Kidney (tissue), 14 donors: Measurements from ENCODE around the gene BNC2. TPM values are rescaled to one million over a fixed set of nuclear protein-coding genes. Genes with fewer than 3 reads are reported as not detected.

Source experiments
- DNase-seq, 5 donors: peaks; one replicate each; pipeline ENCODE4 v3.0.0-alpha.2; 2013 to 2020
- FAIRE-seq: peaks from 2 replicates; lab custom pipeline; 2012; peaks lifted over from hg19 to GRCh38; lab: Jason Lieb, UNC
- H3K27ac ChIP-seq, 2 donors: one replicate each; pipeline ENCODE4 v1.7.0; 2013; ENCODE audit warnings: low read depth in 2 of 2, low read length in 2 of 2, inconsistent platforms in 1 of 2
- H3K27me3 ChIP-seq: one replicate; pipeline ENCODE4 v1.7.1; 2013; ENCODE audit warnings: low read length, inconsistent platforms; ENCODE audit not compliant: control insufficient read depth, insufficient read depth
- H3K36me3 ChIP-seq, 3 donors: one replicate each; pipeline versions ENCODE4 v1.7.0 to v1.7.1; 2013; ENCODE audit warnings: low read length in 3 of 3, control low read depth in 1 of 3, inconsistent platforms in 1 of 3; ENCODE audit not compliant: insufficient read depth in 3 of 3, control insufficient read depth in 2 of 3
- H3K4me1 ChIP-seq, 3 donors: one replicate each; pipeline versions ENCODE4 v1.7.0 to v1.7.1; 2013; ENCODE audit warnings: low read length in 3 of 3, inconsistent platforms in 1 of 3, low read depth in 1 of 3; ENCODE audit not compliant: control insufficient read depth in 2 of 3, insufficient read depth in 2 of 3
- H3K4me3 ChIP-seq, 3 donors: one replicate each; pipeline versions ENCODE4 v1.7.0 to v1.8.1; 2013; ENCODE audit warnings: low read length in 3 of 3, control low read depth in 1 of 3, inconsistent platforms in 1 of 3
- H3K9ac ChIP-seq, 3 donors: one replicate each; pipeline versions ENCODE4 v1.7.0 to v1.7.1; 2013; ENCODE audit warnings: low read length in 3 of 3, control low read depth in 1 of 3, inconsistent platforms in 1 of 3
- H3K9me3 ChIP-seq, 3 donors: one replicate each; pipeline versions ENCODE4 v1.7.0 to v1.7.1; 2013; ENCODE audit warnings: low read length in 3 of 3, control low read depth in 1 of 3, inconsistent platforms in 1 of 3; ENCODE audit not compliant: control insufficient read depth in 2 of 3, insufficient read depth in 1 of 3
- CTCF ChIP-seq: IDR thresholded peaks from 3 replicates; pipeline ENCODE4 v1.5.1; 2012; ENCODE audit warnings: mild to moderate bottlenecking, moderate library complexity, borderline replicate concordance; ENCODE audit not compliant: insufficient read depth; ENCODE audit errors: extremely low read depth
- intact Hi-C: fragments of 100-400 bp; cut with DNase I; formaldehyde crosslinking; loops from one replicate; pipeline ENCODE4 v1.11.1; 2022
- polyA plus RNA-seq: library from polyadenylated mRNA; stranded (reverse); fragments of 350-450 nt; fragmentation: Illumina TruSeq; extraction: RNeasy Lipid Tissue Mini Kit (QIAGEN cat#74804); gene quantifications from one replicate; pipeline ENCODE4 v1.2.3, GENCODE V29; 2014; ENCODE audit warnings: low read depth, low replicate concordance; ENCODE audit not compliant: insufficient read depth
- total RNA-seq: library from RNA; stranded (reverse); fragmentation: NEBNext Ultra II Directional; extraction: Animal tissue kit (Norgen Biotek cat#: 25700); gene quantifications from one replicate; pipeline ENCODE4 v1.2.1, GENCODE V29; 2021
- donor health status: control.
- donor health status: control.
- donor health status: control.
- donor health status: control.
- donor health status: control.
- donor health status: DM: yes; HTN: yes; CAD: no.
- donor health status: Normal renal cell carcinoma (clear cell type).

The BNC2 gene
- total and polyA plus RNA-seq, 2 donors from 2014 or later, result 5.4 to 37.9 TPM

DNA sequence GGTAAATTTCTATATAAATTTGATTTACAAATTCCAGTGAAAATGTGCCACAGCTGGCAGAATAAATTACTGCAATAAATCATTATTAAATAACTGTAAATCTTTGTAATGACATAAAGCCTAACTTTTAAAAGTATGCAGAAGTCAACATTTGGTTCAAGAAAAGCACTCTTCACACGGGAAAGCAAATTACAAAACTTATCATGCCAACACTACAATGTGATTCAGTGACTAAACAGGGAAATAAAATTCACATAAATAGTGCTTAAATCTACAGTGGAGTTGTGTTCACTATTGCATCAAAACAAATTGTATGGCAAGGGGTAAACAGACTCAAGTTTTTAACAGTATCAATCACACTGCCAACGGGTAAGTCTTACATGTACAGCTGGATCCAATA is 117.2 kb downstream of the BNC2 start:
- no peak for FAIRE-seq
- intact Hi-C loops, result no loop called here
- Histone ChIP-seq H3K4me3 (no peak overlapping the region), H3K36me3 (no peaks in the 10 kb centered on the region), H3K4me1 (no peaks in the 10 kb centered on the region), H3K9me3 (no peaks in the 10 kb centered on the region), H3K9ac (no peak overlapping the region), H3K27me3 (no peaks in the 10 kb centered on the region), H3K27ac (no peak overlapping the region)
- no peak for TF ChIP-seq CTCF
- no peak for DNase-seq

DNA sequence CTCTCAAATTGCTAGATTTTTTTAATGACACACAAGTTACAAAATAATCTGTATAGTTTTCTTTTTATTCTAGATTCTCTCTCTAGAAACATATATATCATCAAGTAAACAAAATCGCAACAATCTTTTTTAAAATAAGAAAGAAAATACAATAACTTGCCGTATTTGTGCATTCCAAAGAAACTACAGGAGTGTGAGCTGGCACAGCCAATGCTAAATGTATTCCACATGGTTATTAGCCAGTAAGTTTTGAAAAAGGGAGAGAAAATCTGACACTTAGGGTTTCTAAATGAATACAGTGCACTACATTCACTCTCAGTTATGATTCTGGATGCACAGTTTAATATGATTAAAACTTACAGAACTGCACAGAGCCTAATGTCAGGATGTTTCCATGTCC is 117.9 kb downstream of the BNC2 start:
- H3K36me3 ChIP-seq, result no peaks in the 10 kb centered on the region
- TF ChIP-seq CTCF, result no peak
- no peak for FAIRE-seq
- intact Hi-C loops, result no loop called here
- no peak overlapping the region for H3K9ac ChIP-seq
- DNase-seq, result no peak
- H3K9me3 ChIP-seq, result no peaks in the 10 kb centered on the region
- H3K4me1 ChIP-seq, result no peaks in the 10 kb centered on the region
- no peak overlapping the region for H3K4me3 ChIP-seq
- H3K27ac ChIP-seq, result no peak overlapping the region
- H3K27me3 ChIP-seq, result no peaks in the 10 kb centered on the region

GRCh38 chr9:16750553-16750952 is 119.9 kb downstream of the BNC2 start:
- no peaks in the 10 kb centered on the region for H3K4me1 ChIP-seq
- DNase-seq (peak in 1 of 5 donors; percentile 13), FAIRE-seq (no peak)
- H3K27me3 ChIP-seq, result no peaks in the 10 kb centered on the region
- intact Hi-C loops, result no loop called here
- H3K4me3 ChIP-seq, result no peak overlapping the region
- H3K9me3 ChIP-seq, result no peaks in the 10 kb centered on the region
- no peak overlapping the region for H3K9ac ChIP-seq
- H3K36me3 ChIP-seq, result no peaks in the 10 kb centered on the region
- no peak for TF ChIP-seq CTCF
- H3K27ac ChIP-seq, result no peak overlapping the region

- Histone ChIP-seq H3K4me1 (peaks cover 0 to 5% (median 0%) of the 10 kb centered on the region in 3 donors), H3K4me3 (no peak overlapping the region), H3K27me3 (no peaks in the 10 kb centered on the region), H3K9ac (no peak overlapping the region), H3K27ac (no peak overlapping the region), H3K9me3 (no peaks in the 10 kb centered on the region), H3K36me3 (no peaks in the 10 kb centered on the region)
- DNase-seq, result no peak
- FAIRE-seq, result no peak
- no peak for TF ChIP-seq CTCF
- intact Hi-C loops, result no loop called here
Observed at GRCh38 chr9:16745359-16745758, 125.1 kb downstream of the BNC2 start.
